Esophagus squamous epithelium (tissue), 5 donors: Measurements from ENCODE around the gene RCVRN. TPM values are rescaled to one million over a fixed set of nuclear protein-coding genes. Genes with fewer than 3 reads are reported as not detected.
A peak's percentile ranks its signal among the peaks of the same experiment; 100 is the strongest.

ENCODE experiments used
- DNase-seq: peaks from one replicate; lab custom pipeline; 2025; lab: John Stamatoyannopoulos, UW
- H3K27ac ChIP-seq, 4 donors: fragments of 200-600 bp; sonication (generic); one replicate each; pipeline ENCODE4 v1.5.1; 2016 to 2019; ENCODE audit warnings: mild to moderate bottlenecking in 1 of 4
- H3K27me3 ChIP-seq, 4 donors: fragments of 200-600 bp; sonication (generic); 1 replicate in 3 of 4; 2 replicates in 1 of 4; pipeline versions ENCODE4 v1.5.1 to v1.6.0; 2017 to 2021; ENCODE audit warnings: antibody characterized with exemption in 1 of 4
- H3K36me3 ChIP-seq, 3 donors: fragments of 200-600 bp; sonication (generic); one replicate each; pipeline ENCODE4 v1.5.1; 2016 to 2019
- H3K4me1 ChIP-seq, 3 donors: fragments of 200-600 bp; sonication (generic); one replicate each; pipeline ENCODE4 v1.5.1; 2017 to 2019
- H3K4me3 ChIP-seq, 4 donors: fragments of 200-600 bp; sonication (generic); 1 replicate in 3 of 4; 2 replicates in 1 of 4; pipeline ENCODE4 v1.5.1; 2016 to 2019; ENCODE audit warnings: mild to moderate bottlenecking in 2 of 4, moderate library complexity in 1 of 4
- H3K9me3 ChIP-seq, 3 donors: fragments of 200-600 bp; sonication (generic); one replicate each; pipeline ENCODE4 v1.5.1; 2016 to 2019
- CTCF ChIP-seq, 6 experiments: fragments of 450-650 bp in 4 of 6; fragments of 200-600 bp in 2 of 6; sonication (generic) in 2 of 6; IDR thresholded peaks; one replicate each; pipeline ENCODE4 v1.5.1; 2016 to 2019; ENCODE audit warnings: antibody characterized with exemption in 6 of 6, mild to moderate bottlenecking in 4 of 6, moderate library complexity in 4 of 6
- POLR2A ChIP-seq, 4 donors: fragments of 450-650 bp; IDR thresholded peaks; one replicate each; pipeline ENCODE4 v1.6.1; 2017; ENCODE audit warnings: antibody characterized with exemption in 4 of 4, mild to moderate bottlenecking in 4 of 4, moderate library complexity in 3 of 4
- WGBS, 2 donors: methylation state at CpG; one replicate each; pipeline ENCODE4 v1.1.5; 2018; 5-methylcytosine and 5-hydroxymethylcytosine counted together
- intact Hi-C: fragments of 100-400 bp; cut with DNase I; formaldehyde crosslinking; loops from one replicate; pipeline ENCODE4 v1.15.0; 2022
- total RNA-seq, 4 donors: library from RNA; depleted of rRNA; stranded (reverse); fragments of >200 nt; gene quantifications; one replicate each; pipeline ENCODE4 v1.1.0, GENCODE V29; 2016
- donor health status: DM: yes; HTN: yes; CAD: no.

Gene RCVRN
- total RNA-seq, 4 donors from 2014 or later: not detected

GRCh38 chr17:9907883-9908648 lies 3.0 kb upstream of the RCVRN start:
- Histone ChIP-seq H3K9me3 (no peaks in the 10 kb centered on the region), H3K27ac (no peak overlapping the region), H3K27me3 (no peaks in the 10 kb centered on the region), H3K4me3 (no peak overlapping the region), H3K36me3 (no peaks in the 10 kb centered on the region), H3K4me1 (peaks cover 0 to 6% (median 0%) of the 10 kb centered on the region in 3 donors)
- DNase-seq: no peak
- intact Hi-C loops: no loop called here
- WGBS, 2 donors: 16 to 35% methylated on average over 5 to 12 of the region's 12 CpGs
- TF ChIP-seq POLR2A (IDR thresholded peaks at IDR 0.05) (no peak), CTCF (IDR thresholded peaks at IDR 0.05) (no peak)

- no peak overlapping the region for H3K27ac ChIP-seq
- TF ChIP-seq CTCF (IDR thresholded peaks at IDR 0.05): no peak
- TF ChIP-seq POLR2A (IDR thresholded peaks at IDR 0.05): no peak
- intact Hi-C loops: no loop called here
- H3K36me3 ChIP-seq: no peaks in the 10 kb centered on the region
- no peaks in the 10 kb centered on the region for H3K9me3 ChIP-seq
- no peak overlapping the region for H3K4me3 ChIP-seq
- no peaks in the 10 kb centered on the region for H3K27me3 ChIP-seq
- H3K4me1 ChIP-seq: peaks cover 0 to 6% (median 0%) of the 10 kb centered on the region in 3 donors
- WGBS, 2 donors: 76 to 80% methylated on average over 7 of the region's 7 CpGs
- no peak for DNase-seq
Observed at GRCh38 chr17:9907131-9907530, 2.1 kb upstream of the RCVRN start.

- H3K4me3 ChIP-seq: no peak overlapping the region
- H3K36me3 ChIP-seq: no peaks in the 10 kb centered on the region
- no peak overlapping the region for H3K27ac ChIP-seq
- intact Hi-C loops: no loop called here
- no peaks in the 10 kb centered on the region for H3K9me3 ChIP-seq
- no peaks in the 10 kb centered on the region for H3K27me3 ChIP-seq
- DNase-seq: no peak
- peaks cover 0 to 6% (median under 1%) of the 10 kb centered on the region in 3 donors for H3K4me1 ChIP-seq
- 55 to 60% methylated on average over 14 of the region's 14 CpGs for WGBS, 2 donors
- no peak for TF ChIP-seq POLR2A (IDR thresholded peaks at IDR 0.05)
- TF ChIP-seq CTCF (IDR thresholded peaks at IDR 0.05): no peak
Observed at GRCh38 chr17:9906616-9907015, 1.5 kb upstream of the RCVRN start.

GRCh38 chr17:9905902-9906301 lies 831 bp upstream of the RCVRN start:
- Histone ChIP-seq H3K27ac (no peak overlapping the region), H3K36me3 (no peaks in the 10 kb centered on the region), H3K4me3 (no peak overlapping the region), H3K4me1 (peaks cover 0 to 6% (median 4%) of the 10 kb centered on the region in 3 donors), H3K27me3 (no peaks in the 10 kb centered on the region), H3K9me3 (no peaks in the 10 kb centered on the region)
- WGBS, 2 donors: 14 to 33% methylated on average over 4 of the region's 4 CpGs
- DNase-seq: no peak
- no peak for TF ChIP-seq POLR2A (IDR thresholded peaks at IDR 0.05)
- TF ChIP-seq CTCF (IDR thresholded peaks at IDR 0.05): peak in 4 of 6 experiments; percentile 25 to 41 (median 31)
- intact Hi-C loops: no loop called here

- 92 to 95% methylated on average over 23 to 31 of the region's 35 CpGs for WGBS, 2 donors
- DNase-seq: no peak
- intact Hi-C loops: no loop called here
- no peak for TF ChIP-seq CTCF (IDR thresholded peaks at IDR 0.05)
- TF ChIP-seq POLR2A (IDR thresholded peaks at IDR 0.05): no peak
- Histone ChIP-seq H3K9me3 (no peaks in the 10 kb centered on the region), H3K36me3 (no peaks in the 10 kb centered on the region), H3K27ac (no peak overlapping the region), H3K4me3 (no peak overlapping the region), H3K27me3 (no peaks in the 10 kb centered on the region), H3K4me1 (peaks cover 0 to 14% (median 13%) of the 10 kb centered on the region in 3 donors)
Observed at GRCh38 chr17:9904277-9905077, 594 bp downstream of the RCVRN start.
